DMS114 treated with DMSO at 0.1 percent for 48 hours (cell line): ENCODE data around the gene KBTBD6.
A peak's percentile ranks its signal among the peaks of the same experiment; 100 is the strongest.
"Not testable (repeated sequence)": the region's sequence is repeated elsewhere in the genome, so short reads cannot be mapped to it uniquely, and the experiment has no call there.

Experiments used
- DNase-seq: peaks from one replicate; lab custom pipeline; 2025; ENCODE audit not compliant: unreplicated experiment; lab: John Stamatoyannopoulos, UW

Gene KBTBD6, protein sequence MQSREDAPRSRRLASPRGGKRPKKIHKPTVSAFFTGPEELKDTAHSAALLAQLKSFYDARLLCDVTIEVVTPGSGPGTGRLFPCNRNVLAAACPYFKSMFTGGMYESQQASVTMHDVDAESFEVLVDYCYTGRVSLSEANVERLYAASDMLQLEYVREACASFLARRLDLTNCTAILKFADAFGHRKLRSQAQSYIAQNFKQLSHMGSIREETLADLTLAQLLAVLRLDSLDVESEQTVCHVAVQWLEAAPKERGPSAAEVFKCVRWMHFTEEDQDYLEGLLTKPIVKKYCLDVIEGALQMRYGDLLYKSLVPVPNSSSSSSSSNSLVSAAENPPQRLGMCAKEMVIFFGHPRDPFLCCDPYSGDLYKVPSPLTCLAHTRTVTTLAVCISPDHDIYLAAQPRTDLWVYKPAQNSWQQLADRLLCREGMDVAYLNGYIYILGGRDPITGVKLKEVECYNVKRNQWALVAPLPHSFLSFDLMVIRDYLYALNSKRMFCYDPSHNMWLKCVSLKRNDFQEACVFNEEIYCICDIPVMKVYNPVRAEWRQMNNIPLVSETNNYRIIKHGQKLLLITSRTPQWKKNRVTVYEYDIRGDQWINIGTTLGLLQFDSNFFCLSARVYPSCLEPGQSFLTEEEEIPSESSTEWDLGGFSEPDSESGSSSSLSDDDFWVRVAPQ

DNA sequence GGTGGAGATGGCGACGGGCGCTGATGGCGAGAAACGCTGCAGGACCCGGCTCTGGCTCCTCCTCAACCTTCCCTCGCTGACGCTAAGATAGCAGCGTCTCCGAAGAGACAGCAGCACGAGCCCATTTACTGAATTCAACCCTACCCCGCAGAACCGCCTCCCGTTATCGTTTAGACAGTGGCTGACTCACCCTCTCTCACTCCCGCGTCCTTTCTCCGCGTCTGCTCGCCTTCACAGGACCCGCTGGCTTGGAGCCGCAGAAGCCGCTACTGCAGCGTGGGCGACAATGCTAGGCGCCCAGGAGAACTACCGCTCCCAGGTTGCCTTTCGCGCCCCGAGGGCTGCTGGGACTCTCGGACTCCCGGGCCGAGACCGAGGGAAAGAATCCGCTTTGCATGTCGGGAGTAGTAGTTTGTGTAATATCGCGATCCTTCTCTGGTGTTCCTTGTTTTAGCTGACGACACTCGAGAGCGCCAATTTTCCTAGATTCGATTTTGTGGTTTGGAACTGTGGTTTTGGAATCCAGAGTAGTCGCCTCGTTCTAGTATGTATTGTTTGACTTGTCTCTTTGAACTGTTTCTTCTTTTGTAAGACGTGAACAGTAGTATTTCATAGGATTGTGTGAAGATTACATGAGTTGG lies at the start of gene KBTBD6:
Gene KBTBD6 (minus strand): TSS at position 291 of the 641 bp plus-strand sequence. CDS start 291 bp downstream, outside the sequence.
- peak; percentile 93 for DNase-seq

DNA sequence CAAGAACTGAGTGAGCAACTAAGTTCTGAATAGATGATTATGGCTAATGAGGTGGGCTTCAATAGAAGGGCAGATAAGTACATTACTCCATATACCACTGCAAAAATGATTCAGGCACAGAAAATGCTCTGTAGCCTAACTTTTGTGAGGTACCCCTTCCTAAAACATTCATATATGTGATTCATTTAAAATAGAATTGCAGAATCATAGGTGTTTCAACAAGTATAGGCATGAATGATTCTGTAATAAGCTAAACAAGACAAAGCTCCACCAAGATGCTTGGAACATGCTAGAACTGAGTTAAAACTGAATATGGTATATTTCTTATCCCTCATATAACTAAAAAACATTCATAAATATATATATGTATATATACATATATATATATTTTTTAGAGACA lies 49.6 kb upstream of the KBTBD6 start:
- DNase-seq: no peak

DNA sequence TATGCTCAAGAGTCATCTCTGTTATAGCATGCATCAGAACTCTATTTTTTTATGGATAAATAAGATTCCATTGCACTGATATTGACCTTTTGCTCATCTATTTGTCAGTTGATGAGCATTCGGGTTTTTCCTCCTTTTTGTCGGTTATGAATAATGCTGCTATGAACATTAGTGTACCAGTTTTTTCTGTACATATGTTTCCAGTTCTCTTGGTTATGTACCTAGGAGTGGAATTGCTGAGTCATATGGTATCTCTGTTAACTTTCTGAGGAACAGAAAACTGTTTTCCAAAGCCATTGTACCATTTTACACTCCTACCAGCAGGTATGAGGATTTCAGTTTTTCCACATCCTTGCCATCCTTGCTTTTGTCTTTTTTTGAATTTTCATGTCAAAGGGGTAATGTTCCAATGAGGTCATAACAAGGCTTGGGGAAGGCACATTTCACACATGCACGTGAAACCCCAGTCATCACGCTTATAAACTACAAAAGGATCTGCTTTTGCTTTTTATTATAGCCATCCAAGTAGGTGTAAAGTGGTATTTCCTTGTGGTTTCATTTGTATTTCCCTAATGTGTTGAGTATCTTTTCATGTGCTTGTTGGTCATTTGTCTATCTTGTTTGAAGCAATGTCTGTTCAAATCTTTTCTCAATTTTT lies 47.1 kb upstream of the KBTBD6 start:
- no peak for DNase-seq

DNA sequence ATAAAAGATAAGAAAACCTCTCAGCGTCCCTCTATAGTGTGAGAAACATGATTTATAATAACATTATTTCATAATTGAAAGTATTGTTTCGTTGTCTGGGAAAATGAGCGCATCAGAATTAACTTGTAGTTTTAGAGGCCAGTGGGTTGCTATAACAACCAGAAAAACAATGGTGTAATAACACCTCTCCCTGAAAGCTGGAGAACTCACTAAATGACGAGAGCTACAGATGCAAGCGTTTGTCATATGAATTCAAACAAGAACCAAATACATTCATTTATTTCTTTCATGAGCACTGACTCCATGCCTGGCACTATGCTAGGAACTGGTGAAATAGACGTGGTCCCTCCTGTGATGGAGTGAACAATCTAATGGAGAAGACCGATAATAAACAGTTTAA lies 45.4 kb upstream of the KBTBD6 start:
- no peak for DNase-seq

DNA sequence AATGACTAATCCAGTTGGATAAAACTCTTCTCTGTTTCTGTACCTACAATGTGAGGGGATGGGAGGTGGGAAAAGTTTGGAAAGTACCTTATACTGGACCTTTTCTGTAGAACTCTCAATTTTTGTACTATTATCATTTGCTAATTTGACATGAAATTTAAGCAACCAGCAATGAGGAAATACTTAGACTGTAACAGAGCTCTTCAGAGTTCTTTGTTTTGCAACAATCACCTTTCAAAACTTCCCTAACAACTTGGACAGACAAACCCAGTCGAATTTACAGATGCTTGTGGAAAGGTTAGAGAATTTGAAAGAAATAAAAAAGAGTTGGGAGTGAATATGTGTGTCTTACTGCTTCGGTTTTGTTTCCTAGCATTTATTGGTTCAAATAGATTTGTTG lies 45.0 kb upstream of the KBTBD6 start:
- DNase-seq: no peak

DNA sequence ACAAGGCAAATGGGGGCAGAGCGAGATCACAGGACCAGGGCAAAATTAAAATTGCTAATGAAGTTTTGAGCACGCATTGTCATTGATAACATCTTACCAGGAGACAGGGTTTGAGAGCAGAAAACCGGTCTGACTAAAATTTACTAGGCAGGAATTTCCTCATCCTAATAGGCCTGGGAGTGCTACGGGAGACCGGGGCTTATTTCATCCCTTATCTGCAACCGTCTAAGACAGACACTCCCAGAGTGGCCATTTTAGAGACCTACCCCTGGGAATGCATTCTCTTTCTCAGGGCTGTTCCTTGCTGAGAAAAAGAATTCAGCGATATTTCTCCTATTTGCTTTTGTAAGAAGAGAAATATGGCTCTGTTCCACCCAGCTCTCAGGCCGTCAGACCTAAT lies 43.0 kb upstream of the KBTBD6 start:
- DNase-seq: not testable (repeated sequence)

DNA sequence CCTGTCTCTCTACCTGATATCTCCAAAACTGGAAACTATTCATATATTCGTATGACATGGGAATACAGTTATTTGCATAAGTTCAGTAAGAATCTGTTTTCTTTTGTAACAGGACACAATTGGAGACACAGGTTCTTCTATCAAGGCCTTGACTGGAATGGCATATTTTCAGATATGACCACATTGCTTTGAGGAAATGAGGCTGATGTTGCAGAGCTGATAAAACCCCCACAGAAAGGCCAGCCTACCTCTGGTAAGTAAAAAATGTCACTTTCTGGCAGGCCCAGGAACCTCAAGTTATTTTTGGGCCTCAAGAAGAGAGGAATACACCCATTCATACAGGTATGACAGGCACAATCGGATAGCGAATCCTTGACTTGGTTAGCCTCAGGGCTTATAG lies 29.5 kb upstream of the KBTBD6 start:
- DNase-seq: no peak

DNA sequence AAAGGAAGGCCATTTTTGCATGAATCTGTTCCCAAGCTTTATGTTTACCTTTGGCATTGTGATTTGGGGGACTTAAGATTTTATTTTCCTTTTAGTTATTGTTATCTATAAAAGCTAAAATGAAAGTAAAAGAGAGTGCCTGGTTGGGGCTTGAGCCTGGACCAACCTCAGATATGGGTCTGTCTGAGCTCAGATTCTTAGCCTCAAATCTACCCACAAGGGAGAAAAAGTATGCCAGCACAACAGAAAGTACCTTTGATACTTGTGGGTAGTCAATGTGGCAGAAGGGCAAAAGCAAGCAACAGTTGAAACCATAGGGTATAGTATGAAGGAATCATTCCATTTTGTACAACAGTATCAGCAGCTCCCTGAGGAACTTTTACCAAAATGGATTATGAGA lies 26.6 kb upstream of the KBTBD6 start:
- no peak for DNase-seq

DNA sequence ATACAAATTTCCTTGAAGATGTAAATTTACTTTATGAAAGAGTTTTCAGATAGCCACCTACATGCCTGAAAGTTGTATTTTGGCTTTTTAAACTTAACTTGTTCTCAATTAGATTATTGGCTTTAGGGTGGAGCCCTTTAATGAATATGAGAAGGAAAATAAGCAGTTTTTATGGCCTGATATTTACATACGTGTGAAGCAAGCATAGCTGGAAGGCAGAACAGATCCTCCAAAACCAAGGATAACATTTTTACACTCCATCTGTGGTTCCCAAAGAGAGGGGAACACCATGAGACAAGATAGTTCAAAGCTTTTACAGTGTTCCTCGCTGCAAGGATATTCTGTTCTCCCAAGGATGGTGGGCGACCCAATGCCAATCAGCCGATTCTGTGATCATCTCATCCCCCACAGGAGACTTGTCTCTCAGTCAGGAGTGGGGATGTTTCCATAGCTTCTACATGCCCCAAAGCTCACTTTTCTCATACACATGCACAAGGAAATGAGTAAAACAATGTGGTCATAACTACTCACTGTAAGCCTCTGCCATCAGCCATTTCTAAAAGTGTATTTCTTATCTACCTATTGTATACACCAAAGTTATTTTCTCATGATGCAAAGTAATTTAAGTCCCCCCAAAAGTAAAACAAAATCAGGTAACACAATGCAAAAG lies 24.6 kb upstream of the KBTBD6 start:
- no peak for DNase-seq

DNA sequence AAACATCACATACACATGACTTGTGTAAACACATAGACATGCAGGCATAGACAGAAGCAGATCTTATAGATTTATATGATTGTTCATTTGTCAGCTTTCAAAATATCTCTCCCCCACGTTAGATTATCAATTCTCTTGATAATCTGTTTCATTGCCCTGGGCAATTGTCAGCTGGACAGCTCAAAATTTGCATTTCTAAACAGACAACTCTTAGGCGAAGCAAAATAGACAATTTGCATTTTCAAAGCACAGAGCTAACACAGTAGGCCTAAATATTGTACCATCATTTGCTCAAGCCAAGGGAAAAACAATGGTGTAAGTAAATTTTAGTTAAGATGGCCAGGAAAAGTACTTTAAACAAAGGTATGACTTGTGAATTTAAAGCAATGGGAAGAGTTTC lies 24.0 kb upstream of the KBTBD6 start:
- no peak for DNase-seq

DNA sequence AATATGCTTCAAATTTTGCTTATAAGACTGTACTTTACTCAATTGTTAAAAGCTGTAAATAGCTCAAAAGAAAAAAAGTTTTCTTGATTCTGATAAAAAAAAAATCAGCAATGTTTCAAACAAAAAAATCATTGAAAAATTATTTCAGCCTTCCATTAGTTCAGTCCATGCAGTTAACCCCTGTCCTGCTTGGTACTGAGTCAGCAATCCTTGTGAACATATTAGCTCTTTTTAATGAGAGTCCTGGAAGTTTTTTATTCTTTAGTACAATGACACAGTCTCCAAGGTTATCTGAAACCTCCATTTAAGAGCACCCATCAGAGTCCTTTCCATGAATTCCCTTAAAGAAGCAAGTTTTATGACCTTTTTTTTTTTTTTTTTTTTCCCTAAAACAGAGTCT lies 21.4 kb upstream of the KBTBD6 start:
- no peak for DNase-seq

DNA sequence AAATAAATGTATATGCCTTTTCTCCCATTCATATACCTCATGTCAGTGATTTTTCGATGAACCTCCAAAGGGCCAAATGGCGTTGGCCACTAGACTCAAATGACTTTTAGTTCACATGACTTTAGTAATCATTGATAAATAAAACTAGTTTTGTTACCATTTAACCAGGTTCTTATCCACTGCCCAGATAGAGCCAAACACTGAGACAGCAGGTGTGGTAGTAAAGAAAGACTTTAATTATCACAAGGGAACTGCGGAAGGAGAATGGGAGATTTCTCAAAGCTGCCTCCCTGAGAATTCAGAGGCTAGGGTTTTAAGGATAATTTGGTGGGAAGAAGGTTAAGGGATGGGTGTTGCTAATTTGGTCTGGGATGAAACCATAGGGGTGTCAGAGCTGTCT lies 19.4 kb upstream of the KBTBD6 start:
- DNase-seq: no peak

DNA sequence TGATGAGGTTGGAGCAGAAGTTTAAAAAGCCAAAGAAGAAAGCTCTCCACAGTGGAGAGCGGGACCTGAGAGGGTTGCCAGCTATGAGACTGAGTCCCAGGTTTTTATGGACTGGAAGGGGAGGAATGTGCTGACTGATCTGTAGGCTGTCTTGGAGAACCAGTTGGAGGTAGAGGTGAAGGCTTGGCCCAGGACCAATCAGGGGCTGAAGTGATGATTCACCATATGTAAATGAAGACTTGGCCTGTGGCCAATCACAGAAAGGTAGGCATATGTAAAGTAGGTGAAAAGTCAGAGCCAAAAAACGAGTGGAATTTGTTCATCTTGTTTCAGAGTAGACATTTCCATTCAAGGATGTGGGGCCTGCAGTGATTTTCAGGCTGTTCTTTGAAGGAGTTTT lies 17.5 kb upstream of the KBTBD6 start:
- DNase-seq: no peak

DNA sequence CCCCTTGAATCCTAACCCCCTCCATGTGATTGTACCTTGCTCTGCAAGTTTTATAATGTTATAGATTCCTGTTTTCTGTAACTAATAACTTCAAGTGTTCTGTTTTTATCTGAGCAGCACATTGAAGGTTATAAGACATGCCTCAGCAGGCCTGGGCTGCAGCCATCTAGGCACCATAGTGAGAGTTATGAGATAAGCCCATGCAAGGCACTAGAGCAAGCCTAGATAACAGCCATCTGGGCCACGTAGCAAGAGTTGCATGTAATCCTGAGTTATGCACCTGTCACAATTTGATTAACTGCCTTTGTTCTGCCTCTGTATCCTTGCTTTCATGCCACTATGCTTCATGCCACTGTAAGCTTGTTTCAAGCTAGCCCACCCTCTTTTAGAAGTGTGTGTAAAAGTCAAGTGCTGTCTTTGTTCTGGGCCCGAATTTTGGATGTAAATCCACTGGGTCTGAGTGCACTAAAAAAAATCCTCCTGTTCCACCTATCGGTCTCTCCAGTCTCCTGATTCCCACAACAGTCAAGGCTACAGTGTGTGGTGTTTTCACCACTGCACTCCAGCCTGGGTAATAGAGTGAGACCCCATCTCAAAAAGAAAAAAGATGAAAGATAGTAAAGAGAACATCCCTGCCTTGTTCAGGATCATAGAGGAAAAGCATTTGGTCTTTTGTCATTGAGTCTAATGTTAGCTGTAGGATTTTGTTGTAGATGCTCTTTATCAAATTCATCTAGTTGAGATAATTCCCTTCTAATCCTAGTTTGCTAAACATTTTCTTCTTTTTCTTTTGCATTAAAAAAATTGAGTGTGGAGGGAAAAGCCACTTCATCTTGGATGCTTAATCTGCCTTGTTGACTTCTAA lies 16.0 kb upstream of the KBTBD6 start:
- no peak for DNase-seq

DNA sequence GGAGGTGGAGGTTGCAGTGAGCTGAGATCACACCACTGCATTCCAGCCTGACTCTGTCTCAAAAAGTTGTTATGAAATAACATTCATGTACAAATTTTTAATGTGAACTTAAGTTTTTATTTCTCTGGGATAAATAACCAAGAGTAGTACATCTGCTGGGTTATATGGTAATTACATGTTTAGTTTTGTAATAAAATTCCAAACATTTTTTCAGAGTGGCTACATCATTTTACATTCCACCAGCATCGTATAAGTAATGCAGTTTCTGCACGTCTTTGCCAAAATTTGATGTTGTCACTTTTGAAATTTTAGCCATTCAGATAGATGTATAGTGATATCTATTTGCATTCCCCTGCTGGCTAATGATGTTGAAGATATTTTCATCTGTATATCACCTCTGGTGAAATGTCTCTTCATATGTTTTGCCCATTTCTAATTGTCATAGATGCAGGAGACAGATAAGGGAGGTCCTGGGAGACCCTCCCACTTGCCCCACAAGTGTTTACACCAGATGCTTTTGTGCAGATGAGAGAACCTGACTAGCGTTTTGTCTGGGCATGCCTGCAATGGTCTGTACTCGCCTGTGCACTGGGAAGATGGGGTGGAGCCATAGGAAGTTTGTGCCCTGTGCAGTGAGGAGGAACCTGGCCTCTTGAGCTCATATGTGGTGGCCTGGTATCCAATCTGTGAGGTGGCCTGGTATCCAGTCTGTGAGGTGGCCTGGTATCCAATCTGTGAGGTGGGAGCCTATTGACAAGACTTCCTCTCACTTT lies 12.7 kb upstream of the KBTBD6 start:
- DNase-seq: no peak

DNA sequence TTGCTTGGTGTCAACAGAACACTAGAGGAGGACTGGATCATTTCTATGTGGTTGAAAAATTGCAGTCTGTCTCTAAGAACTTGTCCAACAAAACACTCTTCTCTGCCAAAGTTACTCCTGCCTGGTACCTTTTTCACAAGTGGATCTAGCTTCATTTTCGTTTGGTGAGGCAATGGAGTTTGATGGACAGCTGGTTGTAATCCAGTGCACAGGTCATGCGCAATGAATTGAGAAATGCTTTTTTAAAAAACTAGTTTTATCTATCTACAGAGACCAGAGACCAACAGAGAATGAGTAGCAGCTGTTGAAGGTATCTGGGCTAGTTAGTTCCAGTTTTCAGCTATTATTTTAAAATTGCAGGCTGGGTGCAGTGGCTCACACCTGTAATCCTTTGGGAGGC lies 12.0 kb upstream of the KBTBD6 start:
- no peak for DNase-seq

DNA sequence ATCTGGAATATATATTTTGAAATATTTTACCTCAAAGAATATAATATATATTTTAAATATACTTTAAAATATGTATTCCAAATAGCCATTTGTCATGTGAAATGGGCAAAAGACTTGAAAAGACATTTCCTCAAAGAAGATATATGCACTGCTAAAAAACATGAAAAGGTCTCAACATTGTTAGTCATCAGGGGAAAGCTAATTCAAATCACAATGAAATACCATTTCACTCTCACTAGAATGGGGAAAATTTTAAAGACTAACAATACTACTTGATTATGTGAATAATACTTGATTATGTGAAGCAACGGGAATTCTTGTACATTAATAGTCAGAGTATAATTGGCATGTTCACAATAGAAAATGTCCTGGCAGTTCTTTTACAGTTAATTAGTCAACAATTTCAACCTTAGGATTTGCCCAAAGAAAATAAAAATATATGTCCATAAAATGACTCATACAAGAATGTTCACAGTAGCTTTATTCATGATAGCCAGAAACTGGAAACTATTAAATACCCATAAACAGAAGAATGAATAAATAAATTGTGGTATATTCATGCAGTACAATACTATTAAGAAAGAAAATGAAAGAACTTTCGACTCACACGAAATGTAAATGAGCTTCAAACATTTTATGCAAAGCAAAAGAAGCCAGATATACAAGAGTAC lies 6.8 kb upstream of the KBTBD6 start:
- DNase-seq: no peak

DNA sequence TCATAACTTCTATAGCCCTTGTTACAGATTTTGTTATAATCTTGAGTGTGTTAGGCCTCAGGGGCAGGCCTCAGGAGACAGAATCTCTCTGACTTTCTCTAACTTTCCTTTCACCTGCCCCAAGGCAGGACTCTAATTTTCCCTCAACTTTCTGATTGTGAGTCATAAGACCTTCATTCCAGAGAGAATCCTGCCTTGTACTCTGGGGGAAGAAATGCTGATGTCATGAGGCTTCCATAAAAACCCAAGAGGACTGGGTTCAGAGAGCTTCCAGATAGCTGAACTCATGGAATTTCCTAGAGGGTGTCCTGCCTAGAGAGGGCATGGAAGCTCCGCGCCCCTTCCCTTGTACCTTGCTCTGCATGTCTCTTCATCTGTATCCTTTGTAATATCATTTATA lies 5.3 kb upstream of the KBTBD6 start:
- no peak for DNase-seq

DNA sequence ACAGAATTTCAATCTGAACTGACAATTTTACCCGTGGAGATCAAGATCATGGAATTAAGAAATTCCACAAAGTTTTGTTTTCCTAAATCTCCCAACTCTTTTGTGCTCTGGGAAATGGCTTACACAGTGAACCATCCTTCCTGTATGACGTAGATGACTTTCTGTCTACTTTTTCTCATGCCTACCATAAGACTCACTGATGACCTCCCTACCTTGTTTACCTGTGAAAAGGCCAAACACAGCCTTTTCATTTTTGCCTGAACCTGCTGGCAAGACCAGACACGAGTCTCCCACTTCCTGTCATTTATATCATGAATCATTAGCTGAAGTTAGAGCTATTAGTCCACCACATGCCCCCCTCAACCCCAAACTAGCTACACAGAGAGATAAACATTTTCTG lies 4.6 kb upstream of the KBTBD6 start:
- DNase-seq: no peak
